PFSK-1 (cell line): ENCODE data around the gene FAM174C.

ENCODE experiments used
- FOXP2 ChIP-seq: optimal IDR thresholded peaks from 2 replicates; pipeline ENCODE3; 2011; ENCODE audit warnings: borderline replicate concordance, control low read depth, inconsistent platforms; ENCODE audit not compliant: insufficient read depth; ENCODE audit errors: extremely low read length, extremely low read depth
- POLR2AphosphoS5 ChIP-seq: IDR thresholded peaks from 2 replicates; pipeline ENCODE4 v1.6.1; 2012; ENCODE audit warnings: low read depth, mild to moderate bottlenecking, control low read depth, low read length, moderate library complexity
- REST ChIP-seq, 2 experiments: IDR thresholded peaks; 2 replicates each; pipeline versions ENCODE4 v1.6.1 to v1.8.0; 2011 to 2012; ENCODE audit warnings: low read depth in 2 of 2, low read length in 2 of 2, control low read depth in 1 of 2, inconsistent platforms in 1 of 2, mild to moderate bottlenecking in 1 of 2, moderate library complexity in 1 of 2; ENCODE audit not compliant: insufficient read depth in 1 of 2
- SIN3A ChIP-seq: IDR thresholded peaks from 2 replicates; pipeline ENCODE4 v1.6.1; 2012; ENCODE audit warnings: mild to moderate bottlenecking, low read length, moderate library complexity, borderline replicate concordance; ENCODE audit not compliant: insufficient read depth
- TAF1 ChIP-seq: IDR thresholded peaks from 2 replicates; pipeline ENCODE4 v1.6.1; 2012; ENCODE audit warnings: low read length, control low read depth, borderline replicate concordance; ENCODE audit not compliant: insufficient read depth

FAM174C gene

GRCh38 chr19:1271528-1272422 is 3.6 kb upstream of the FAM174C start:
- TF ChIP-seq POLR2AphosphoS5 (no peak), FOXP2 (no peak), SIN3A (no peak), TAF1 (no peak), REST (IDR thresholded peaks at IDR 0.05; ENCODE audit: insufficient read depth in 1 of 2, low read depth in 2 of 2, low read length in 2 of 2) (no peak)

- no peak for TF ChIP-seq SIN3A
- TF ChIP-seq REST (IDR thresholded peaks at IDR 0.05; ENCODE audit: insufficient read depth in 1 of 2, low read depth in 2 of 2, low read length in 2 of 2), result no peak
- TF ChIP-seq TAF1, result no peak
- no peak for TF ChIP-seq POLR2AphosphoS5
- no peak for TF ChIP-seq FOXP2
Observed at GRCh38 chr19:1272423-1273262, 2.7 kb upstream of the FAM174C start.

GRCh38 chr19:1273263-1274041 is 1.9 kb upstream of the FAM174C start:
- TF ChIP-seq FOXP2 (no peak), POLR2AphosphoS5 (no peak; the same call in 1 of the 2 replicates), TAF1 (no peak), REST (IDR thresholded peaks at IDR 0.05; ENCODE audit: insufficient read depth in 1 of 2, low read depth in 2 of 2, low read length in 2 of 2) (no peak), SIN3A (no peak)

GRCh38 chr19:1274081-1274851 is 1.1 kb upstream of the FAM174C start:
- TF ChIP-seq POLR2AphosphoS5 (peak; percentile 10; the same call in 1 of the 2 replicates), SIN3A (no peak)
